ENCODE data around the gene CLNK.

GRCh38 chr4:10438924-10439323 is 245.6 kb downstream of the CLNK start:
- TF ChIP-seq, protein P1, sequence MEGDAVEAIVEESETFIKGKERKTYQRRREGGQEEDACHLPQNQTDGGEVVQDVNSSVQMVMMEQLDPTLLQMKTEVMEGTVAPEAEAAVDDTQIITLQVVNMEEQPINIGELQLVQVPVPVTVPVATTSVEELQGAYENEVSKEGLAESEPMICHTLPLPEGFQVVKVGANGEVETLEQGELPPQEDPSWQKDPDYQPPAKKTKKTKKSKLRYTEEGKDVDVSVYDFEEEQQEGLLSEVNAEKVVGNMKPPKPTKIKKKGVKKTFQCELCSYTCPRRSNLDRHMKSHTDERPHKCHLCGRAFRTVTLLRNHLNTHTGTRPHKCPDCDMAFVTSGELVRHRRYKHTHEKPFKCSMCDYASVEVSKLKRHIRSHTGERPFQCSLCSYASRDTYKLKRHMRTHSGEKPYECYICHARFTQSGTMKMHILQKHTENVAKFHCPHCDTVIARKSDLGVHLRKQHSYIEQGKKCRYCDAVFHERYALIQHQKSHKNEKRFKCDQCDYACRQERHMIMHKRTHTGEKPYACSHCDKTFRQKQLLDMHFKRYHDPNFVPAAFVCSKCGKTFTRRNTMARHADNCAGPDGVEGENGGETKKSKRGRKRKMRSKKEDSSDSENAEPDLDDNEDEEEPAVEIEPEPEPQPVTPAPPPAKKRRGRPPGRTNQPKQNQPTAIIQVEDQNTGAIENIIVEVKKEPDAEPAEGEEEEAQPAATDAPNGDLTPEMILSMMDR (conservative IDR thresholded peaks at IDR 0.05; ENCODE audit: low read length) = no peak
- TF ChIP-seq EZH2phosphoT487 (IDR thresholded peaks at IDR 0.05; ENCODE audit: borderline replicate concordance, low read depth, low read length) = no peak

Data from OCI-LY7 (cell line).